Activated CD8-positive, alpha-beta T cell treated with anti-CD3 and anti-CD28 coated beads, Interleukin-2, amount 10 ng/mL, durations not matched to agents 7 days and 5 days (primary cell): Measurements from ENCODE around the gene CDIP1. TPM values are rescaled to one million over a fixed set of nuclear protein-coding genes. Genes with fewer than 3 reads are reported as not detected.

Experiments
- ATAC-seq: fragments of 150-1000 bp; cut with Tn5 transposase; one replicate; pipeline ENCODE4 v1.10.0; 2021; ENCODE audit warnings: moderate library complexity
- CTCF ChIA-PET: fragments of 350-600 bp; sonication (Branson Sonifier 250); formaldehyde crosslinking; loops from one replicate; lab custom pipeline; 2021; ENCODE audit warnings: antibody characterized with exemption; lab: Charles Lee
- POLR2A ChIA-PET: fragments of 350-600 bp; sonication (Branson Sonifier 250); formaldehyde crosslinking; loops from one replicate; lab custom pipeline; 2021; ENCODE audit warnings: antibody characterized with exemption; lab: Charles Lee
- DNase-seq: peaks from one replicate; pipeline ENCODE4 v3.0.0-alpha.2; 2020
- H3K27ac Mint-ChIP-seq: one replicate; pipeline ENCODE4 v1.8.0; 2021; ENCODE audit warnings: mild to moderate bottlenecking, mixed read lengths
- H3K27me3 Mint-ChIP-seq: one replicate; pipeline ENCODE4 v1.8.0; 2021; ENCODE audit warnings: low read depth, mixed read lengths
- H3K36me3 Mint-ChIP-seq: one replicate; pipeline ENCODE4 v1.8.0; 2021; ENCODE audit warnings: low read depth, mixed read lengths
- H3K4me1 Mint-ChIP-seq: one replicate; pipeline ENCODE4 v1.8.0; 2021; ENCODE audit warnings: low read depth, mixed read lengths
- H3K4me3 Mint-ChIP-seq: one replicate; pipeline ENCODE4 v1.8.0; 2021; ENCODE audit warnings: mild to moderate bottlenecking, mixed read lengths
- H3K9me3 Mint-ChIP-seq: one replicate; pipeline ENCODE4 v1.8.0; 2022; ENCODE audit warnings: mixed read lengths; ENCODE audit not compliant: insufficient read depth
- total RNA-seq, 2 experiments: library from RNA; stranded (reverse); gene quantifications; one replicate each; pipeline ENCODE4 v1.2.3, GENCODE V29; 2021

Gene CDIP1
- total RNA-seq, 2 experiments from 2014 or later, result 44.0 to 48.7 TPM

DNA sequence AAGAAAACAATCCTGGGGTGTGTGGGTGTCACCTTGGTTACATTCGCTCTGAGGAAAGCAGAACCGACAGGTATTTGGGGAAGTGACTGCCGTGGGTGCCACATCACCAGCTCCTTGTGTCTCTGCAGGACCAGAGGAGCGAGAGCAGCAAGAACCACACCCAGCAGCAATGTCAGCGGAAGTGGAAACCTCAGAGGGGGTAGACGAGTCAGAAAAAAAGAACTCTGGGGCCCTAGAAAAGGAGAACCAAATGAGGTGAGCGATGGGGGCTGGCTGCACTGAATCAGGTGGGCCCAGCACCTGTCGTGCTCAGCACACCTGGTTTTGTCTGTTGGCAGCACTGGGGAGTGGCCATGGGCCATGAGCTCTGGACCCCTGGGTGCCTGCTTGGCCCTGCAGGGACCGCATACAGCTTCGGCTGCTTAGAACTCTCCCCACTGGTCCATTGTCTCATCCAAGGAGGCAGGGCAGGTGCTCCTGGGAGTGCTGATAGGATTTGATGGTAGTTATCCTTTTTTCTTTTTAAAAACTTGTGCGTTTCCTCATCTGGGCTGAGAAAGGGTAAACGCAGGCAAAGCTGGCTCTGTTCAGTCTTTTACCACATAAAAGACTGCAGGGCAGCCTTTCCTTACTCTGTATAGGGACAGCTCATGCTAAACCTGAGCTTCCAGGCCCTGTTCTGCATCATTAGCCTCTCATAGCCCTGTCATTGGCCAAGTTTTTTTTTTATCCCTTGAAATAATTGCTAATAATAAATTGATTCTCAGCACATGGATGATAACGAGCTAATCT is 33.0 kb downstream of the CDIP1 start:
- H3K9me3 Mint-ChIP-seq, result no peaks in the 10 kb centered on the region
- peaks cover 63% of the 10 kb centered on the region for H3K36me3 Mint-ChIP-seq
- ChIA-PET POLR2A (interaction anchor here (0.5 to 2.5 kb wide), 24 partner anchors 9 to 262 kb away, joined by 3 to 30 read pairs (median 5); partner anchors contain the start of genes CDIP1, CORO7, HMOX2 and MGRN1), CTCF (interaction anchor here (0.5 to 12.1 kb wide), 30 partner anchors 11 to 252 kb away, joined by 3 to 173 read pairs (median 6); partner anchors contain the start of genes C16orf96, CDIP1, CORO7 and HMOX2)
- peaks cover 61% of the 10 kb centered on the region for H3K4me1 Mint-ChIP-seq
- peak; percentile 89 for DNase-seq
- H3K27me3 Mint-ChIP-seq, result no peaks in the 10 kb centered on the region
- H3K4me3 Mint-ChIP-seq, result peak overlapping the region; percentile 73
- ATAC-seq, result peak; percentile 89
- peak overlapping the region; percentile 95 for H3K27ac Mint-ChIP-seq

DNA sequence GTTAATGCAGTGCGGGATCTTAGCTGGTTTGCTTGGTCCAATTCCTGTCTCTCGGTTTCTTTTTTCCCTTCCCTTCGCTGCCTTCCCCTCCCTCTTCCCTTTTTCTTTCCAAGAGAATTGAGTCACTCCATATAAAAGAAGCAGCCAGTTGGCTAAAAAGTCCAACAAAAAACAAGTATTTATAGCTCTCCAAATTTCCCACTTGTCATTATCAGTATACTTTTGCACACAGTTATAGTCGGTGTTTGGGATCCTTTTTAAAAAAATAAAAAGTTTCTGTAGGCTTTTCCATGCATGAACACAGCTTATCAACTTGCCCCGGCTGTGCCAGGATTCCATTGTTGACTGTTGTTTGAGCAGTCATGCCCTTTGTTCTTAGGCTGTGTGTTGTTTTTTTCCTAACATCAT is 37.5 kb downstream of the CDIP1 start:
- no peaks in the 10 kb centered on the region for H3K27me3 Mint-ChIP-seq
- ATAC-seq (no peak), DNase-seq (no peak)
- peaks cover 73% of the 10 kb centered on the region for H3K4me1 Mint-ChIP-seq
- no peaks in the 10 kb centered on the region for H3K9me3 Mint-ChIP-seq
- H3K4me3 Mint-ChIP-seq, result no peak overlapping the region
- H3K27ac Mint-ChIP-seq, result peak overlapping the region; percentile 48
- POLR2A ChIA-PET, result interaction anchor here (1.0 to 3.6 kb wide), 5 partner anchors 8 to 25 kb away, joined by 3 to 14 read pairs (median 5); partner anchors contain the start of gene HMOX2
- peaks cover 49% of the 10 kb centered on the region for H3K36me3 Mint-ChIP-seq
- CTCF ChIA-PET, result interaction anchor here (0.8 to 12.1 kb wide), 8 partner anchors 8 to 123 kb away, joined by 3 to 173 read pairs (median 8); partner anchors contain the start of genes HMOX2, MGRN1 and NMRAL1

DNA sequence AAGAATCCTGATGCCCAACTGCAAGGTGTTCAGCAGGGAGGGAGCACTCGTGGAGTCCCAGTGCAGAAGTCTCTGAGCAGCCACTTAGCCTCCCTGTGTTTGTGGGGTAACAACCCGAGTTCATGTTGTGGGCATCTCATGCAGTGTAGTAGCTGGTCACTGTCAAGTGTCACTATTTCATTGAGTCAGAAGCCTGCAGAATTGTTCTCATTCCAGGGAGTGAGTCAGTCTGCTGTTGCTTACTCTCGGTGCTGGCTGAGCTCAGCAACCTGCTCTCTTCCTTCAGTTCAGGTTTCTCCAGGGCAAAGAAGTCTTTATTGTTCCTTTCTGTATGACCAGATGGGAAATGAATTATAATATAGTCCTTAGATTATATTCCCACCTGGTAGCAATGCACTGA is 38.3 kb downstream of the CDIP1 start:
- Mint-ChIP-seq H3K27ac (no peak overlapping the region), H3K9me3 (no peaks in the 10 kb centered on the region), H3K4me3 (no peak overlapping the region), H3K36me3 (peaks cover 49% of the 10 kb centered on the region), H3K4me1 (peaks cover 72% of the 10 kb centered on the region), H3K27me3 (no peaks in the 10 kb centered on the region)
- POLR2A ChIA-PET, result interaction anchor here (1.0 to 3.6 kb wide), 7 partner anchors 9 to 24 kb away, joined by 3 to 14 read pairs (median 5); partner anchors contain the start of gene HMOX2
- DNase-seq, result no peak
- CTCF ChIA-PET, result interaction anchor here (1.6 to 12.1 kb wide), 6 partner anchors 10 to 124 kb away, joined by 7 to 173 read pairs (median 9); partner anchors contain the start of genes HMOX2, MGRN1 and NMRAL1
- no peak for ATAC-seq

DNA sequence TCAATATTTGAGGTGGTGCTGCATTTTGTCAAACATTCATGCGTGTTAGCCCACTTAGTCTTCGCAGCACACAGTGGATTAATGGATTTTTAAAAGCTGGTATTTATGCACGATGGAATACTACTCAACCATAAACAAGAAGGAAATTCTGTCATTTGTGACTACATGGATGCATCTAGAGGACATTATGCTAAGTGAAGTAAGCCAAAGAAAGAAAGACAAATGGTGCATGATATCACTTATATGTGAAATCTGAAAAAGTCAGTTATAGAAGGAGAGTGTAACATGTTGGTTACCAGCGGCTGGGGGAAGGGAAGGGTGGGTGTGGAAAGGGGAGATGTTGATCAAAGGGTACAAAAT is 39.4 kb downstream of the CDIP1 start:
- no peak for ATAC-seq
- Mint-ChIP-seq H3K27ac (no peak overlapping the region), H3K4me3 (no peak overlapping the region), H3K36me3 (peaks cover 49% of the 10 kb centered on the region), H3K27me3 (no peaks in the 10 kb centered on the region), H3K9me3 (no peaks in the 10 kb centered on the region), H3K4me1 (peaks cover 76% of the 10 kb centered on the region)
- CTCF ChIA-PET, result interaction anchor here (1.3 to 12.1 kb wide), 4 partner anchors 9 to 125 kb away, joined by 4 to 173 read pairs (median 13); partner anchors contain the start of genes HMOX2, MGRN1 and NMRAL1
- POLR2A ChIA-PET, result interaction anchor here (1.0 to 1.6 kb wide), 3 partner anchors 11 to 23 kb away, joined by 3 to 8 read pairs (median 6); partner anchors contain the start of gene HMOX2
- no peak for DNase-seq

DNA sequence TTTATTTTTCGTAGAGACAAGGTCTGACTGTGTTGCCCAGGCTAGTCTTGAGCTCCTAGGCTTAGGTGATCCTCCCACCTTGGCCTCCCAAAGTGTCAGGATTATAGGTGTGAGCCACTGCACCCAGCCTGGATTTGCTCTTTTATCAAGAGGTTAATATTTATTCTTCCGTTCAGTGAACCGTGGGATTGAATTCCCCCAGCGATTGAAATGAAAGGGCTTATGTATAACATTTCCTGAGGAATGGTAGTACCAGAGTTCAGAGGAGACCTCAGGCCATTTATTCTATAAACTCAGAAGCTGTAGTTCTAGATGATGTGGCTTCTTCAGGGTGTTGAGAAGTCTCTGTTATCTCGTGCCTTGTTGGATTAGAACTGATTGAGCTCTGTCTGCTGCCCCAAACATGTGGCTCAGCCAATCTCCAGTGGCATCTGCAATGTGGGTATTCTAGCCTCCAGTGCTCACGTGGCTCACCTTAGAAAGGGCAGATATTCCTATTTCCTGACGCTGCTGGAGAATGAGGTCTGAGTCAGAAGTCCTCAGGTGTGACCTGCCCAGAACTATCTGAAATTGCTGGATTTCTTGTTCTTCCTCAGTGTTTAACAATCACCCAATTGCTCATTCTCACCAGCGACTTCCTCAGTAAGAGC is 39.9 kb downstream of the CDIP1 start:
- ATAC-seq (no peak), DNase-seq (no peak)
- Mint-ChIP-seq H3K4me1 (peaks cover 71% of the 10 kb centered on the region), H3K36me3 (peaks cover 45% of the 10 kb centered on the region), H3K27me3 (no peaks in the 10 kb centered on the region), H3K27ac (no peak overlapping the region), H3K4me3 (no peak overlapping the region), H3K9me3 (no peaks in the 10 kb centered on the region)
- POLR2A ChIA-PET, result interaction anchor here (1.5 to 1.6 kb wide), 2 partner anchors 11 to 22 kb away, joined by 3 to 8 read pairs; partner anchors contain the start of gene HMOX2
- CTCF ChIA-PET, result interaction anchor here (1.3 to 12.1 kb wide), 4 partner anchors 9 to 126 kb away, joined by 4 to 173 read pairs (median 13); partner anchors contain the start of genes HMOX2, MGRN1 and NMRAL1

DNA sequence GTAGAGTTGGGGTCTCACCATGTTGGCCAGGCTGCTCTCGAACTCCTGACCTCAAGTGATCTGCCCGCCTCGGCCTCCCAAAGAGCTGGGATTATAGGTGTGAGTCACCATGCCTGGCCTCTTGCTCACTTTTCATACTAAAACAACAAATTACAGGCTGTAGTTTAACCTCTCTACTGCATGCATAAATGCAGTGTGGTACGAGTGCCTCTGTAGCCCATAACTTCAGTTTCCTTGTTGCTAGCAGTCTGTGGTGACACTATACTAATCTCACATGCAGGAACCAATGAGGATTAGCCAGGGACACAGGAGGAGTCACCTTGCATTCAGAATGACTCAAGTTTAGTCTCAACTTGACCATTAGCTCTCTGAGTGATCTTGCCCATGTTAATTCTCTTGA is 42.3 kb downstream of the CDIP1 start:
- POLR2A ChIA-PET, result interaction anchor here (1.2 kb wide), 1 partner anchor 9 kb away, joined by 3 read pairs; no protein-coding TSS in a partner anchor
- Mint-ChIP-seq H3K27ac (no peak overlapping the region), H3K27me3 (no peaks in the 10 kb centered on the region), H3K9me3 (no peaks in the 10 kb centered on the region), H3K4me3 (no peak overlapping the region), H3K36me3 (peaks cover 50% of the 10 kb centered on the region), H3K4me1 (peaks cover 61% of the 10 kb centered on the region)
- CTCF ChIA-PET, result no interaction called here
- ATAC-seq (no peak), DNase-seq (no peak)

DNA sequence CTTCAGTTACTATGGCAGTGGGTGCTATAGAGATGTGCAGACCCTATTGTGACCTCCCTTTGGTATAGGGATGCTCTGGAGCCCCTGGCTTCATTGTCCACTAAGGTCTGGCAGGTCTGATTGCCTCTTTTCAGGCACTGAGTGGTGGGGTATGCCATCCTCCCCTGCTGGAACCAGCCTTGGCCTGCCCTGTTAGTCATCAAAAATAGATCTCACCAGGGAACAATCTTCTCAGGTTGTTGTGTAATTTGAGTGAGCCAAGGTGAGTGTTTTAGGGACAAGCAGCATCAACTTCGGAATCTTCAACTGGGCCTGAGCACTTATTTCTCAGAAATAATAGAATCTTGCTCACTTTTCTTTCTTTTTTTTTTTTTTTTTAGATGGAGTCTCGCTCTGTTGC is 42.8 kb downstream of the CDIP1 start:
- peaks cover 60% of the 10 kb centered on the region for H3K4me1 Mint-ChIP-seq
- ATAC-seq (no peak), DNase-seq (no peak)
- POLR2A ChIA-PET, result no interaction called here
- no peak overlapping the region for H3K27ac Mint-ChIP-seq
- H3K36me3 Mint-ChIP-seq, result peaks cover 55% of the 10 kb centered on the region
- H3K9me3 Mint-ChIP-seq, result no peaks in the 10 kb centered on the region
- CTCF ChIA-PET, result interaction anchor here (1.3 to 4.1 kb wide), 2 partner anchors 10 to 19 kb away, joined by 4 to 28 read pairs; no protein-coding TSS in a partner anchor
- no peaks in the 10 kb centered on the region for H3K27me3 Mint-ChIP-seq
- H3K4me3 Mint-ChIP-seq, result no peak overlapping the region

DNA sequence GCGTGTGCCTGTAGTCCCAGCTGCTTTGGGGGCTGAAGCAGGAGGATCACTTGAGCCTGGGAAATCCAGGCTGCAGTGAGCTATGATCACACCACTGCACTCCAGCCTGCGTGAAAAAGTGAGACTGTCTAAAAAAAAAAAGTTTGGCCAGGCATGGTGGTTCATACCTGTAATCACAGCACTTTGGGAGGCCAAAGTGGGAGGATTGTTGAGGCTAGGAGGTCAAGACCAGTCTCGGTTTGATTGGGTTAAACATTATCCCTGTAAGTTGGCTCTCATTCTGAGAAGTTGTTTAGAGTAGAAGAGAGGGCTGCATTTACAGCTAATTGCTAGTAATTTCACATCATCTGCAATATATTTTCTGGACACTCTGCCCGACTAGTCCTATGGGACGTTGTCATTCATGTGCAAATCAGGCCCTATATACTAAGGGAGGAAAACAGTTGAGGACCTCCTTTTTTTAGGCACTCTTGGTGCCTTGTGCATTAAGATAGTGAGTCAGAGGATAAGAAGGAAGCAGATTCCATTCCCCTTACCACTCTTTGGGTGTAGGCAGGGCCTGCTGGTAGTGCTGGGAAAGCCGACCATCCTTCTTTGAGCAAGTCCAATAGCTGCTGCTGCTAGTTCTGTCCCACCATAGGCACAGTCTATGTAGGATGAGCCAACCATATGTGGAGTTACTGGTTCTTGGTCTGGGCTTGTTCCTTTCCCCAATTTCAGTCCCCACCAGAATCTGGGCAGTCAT is 43.7 kb downstream of the CDIP1 start:
- CTCF ChIA-PET, result interaction anchor here (1.3 to 4.1 kb wide), 2 partner anchors 11 to 20 kb away, joined by 4 to 28 read pairs; no protein-coding TSS in a partner anchor
- POLR2A ChIA-PET, result interaction anchor here (2.9 kb wide), 1 partner anchor 19 kb away, joined by 11 read pairs; the partner anchor contains the start of gene HMOX2

DNA sequence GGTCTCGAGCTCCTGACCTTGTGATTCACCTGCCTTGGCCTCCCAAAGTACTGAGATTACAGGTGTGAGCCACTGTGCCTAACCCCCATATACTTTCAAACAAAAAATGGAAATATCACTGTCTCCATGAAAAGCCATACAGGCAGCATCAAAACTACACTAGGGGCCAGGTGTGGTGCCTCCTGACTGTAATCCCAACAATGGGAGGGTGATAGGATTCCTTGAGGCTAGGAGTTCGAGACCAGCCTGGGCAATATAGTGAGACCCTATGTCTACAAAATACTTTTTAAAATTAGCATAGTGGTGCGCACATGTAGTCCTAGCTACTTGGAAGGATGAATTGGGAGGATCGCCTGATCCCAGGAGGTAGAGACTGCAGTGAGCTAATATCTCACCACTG is 46.7 kb downstream of the CDIP1 start:
- no peak overlapping the region for H3K27ac Mint-ChIP-seq
- no peak overlapping the region for H3K4me3 Mint-ChIP-seq
- no peak for ATAC-seq
- ChIA-PET CTCF (interaction anchor here (4.1 kb wide), 1 partner anchor 14 kb away, joined by 28 read pairs; no protein-coding TSS in a partner anchor), POLR2A (interaction anchor here (0.6 to 2.9 kb wide), 2 partner anchors 16 to 78 kb away, joined by 3 to 11 read pairs; partner anchors contain the start of gene HMOX2)
- no peaks in the 10 kb centered on the region for H3K9me3 Mint-ChIP-seq
- H3K36me3 Mint-ChIP-seq, result peaks cover 59% of the 10 kb centered on the region
- peaks cover 71% of the 10 kb centered on the region for H3K4me1 Mint-ChIP-seq
- no peak for DNase-seq
- no peaks in the 10 kb centered on the region for H3K27me3 Mint-ChIP-seq

More for the DNA sequence above, 43.7 kb downstream of the CDIP1 start:
- DNase-seq (no peak), ATAC-seq (no peak)
- Mint-ChIP-seq H3K27ac (peak overlapping the region; percentile 43), H3K4me1 (peaks cover 65% of the 10 kb centered on the region), H3K4me3 (no peak overlapping the region), H3K36me3 (peaks cover 61% of the 10 kb centered on the region), H3K27me3 (no peaks in the 10 kb centered on the region), H3K9me3 (no peaks in the 10 kb centered on the region)

DNA sequence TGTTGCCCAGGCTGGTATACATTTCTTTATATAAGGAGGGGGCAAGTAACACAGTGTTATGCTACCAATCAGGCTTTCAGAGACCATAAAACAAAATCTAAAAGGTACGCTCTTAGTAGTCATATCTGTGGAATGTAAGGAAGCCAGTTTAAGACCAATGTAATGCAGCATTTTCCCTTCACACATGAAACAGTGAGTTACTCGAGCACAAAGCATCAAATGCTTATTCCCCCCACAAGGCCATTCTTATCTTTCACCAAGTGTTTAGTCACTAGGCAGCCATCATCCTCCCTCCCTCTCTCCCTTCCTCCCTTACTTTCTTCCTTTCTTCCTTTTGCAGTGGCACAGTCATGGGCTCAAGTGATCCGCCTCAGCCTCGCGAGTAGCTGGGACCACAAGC is 49.5 kb downstream of the CDIP1 start:
- Mint-ChIP-seq H3K27me3 (no peaks in the 10 kb centered on the region), H3K4me3 (peak overlapping the region; percentile 64), H3K9me3 (no peaks in the 10 kb centered on the region), H3K4me1 (peaks cover 65% of the 10 kb centered on the region), H3K27ac (peak overlapping the region; percentile 92), H3K36me3 (peaks cover 62% of the 10 kb centered on the region)
- ATAC-seq (no peak), DNase-seq (no peak)
- POLR2A ChIA-PET, result interaction anchor here (0.7 to 2.8 kb wide), 5 partner anchors 12 to 29 kb away, joined by 3 to 14 read pairs (median 11); partner anchors contain the start of gene HMOX2
- CTCF ChIA-PET, result interaction anchor here (1.9 to 4.1 kb wide), 4 partner anchors 11 to 59 kb away, joined by 7 to 37 read pairs (median 18); no protein-coding TSS in a partner anchor
